ENCODE results near the gene CDK14. TPM values are rescaled to one million over a fixed set of nuclear protein-coding genes. Genes with fewer than 3 reads are reported as not detected.

CDK14 gene
- total and polyA plus RNA-seq, 4 donors, result 4.2 to 12.4 (median 7.4) TPM

DNA sequence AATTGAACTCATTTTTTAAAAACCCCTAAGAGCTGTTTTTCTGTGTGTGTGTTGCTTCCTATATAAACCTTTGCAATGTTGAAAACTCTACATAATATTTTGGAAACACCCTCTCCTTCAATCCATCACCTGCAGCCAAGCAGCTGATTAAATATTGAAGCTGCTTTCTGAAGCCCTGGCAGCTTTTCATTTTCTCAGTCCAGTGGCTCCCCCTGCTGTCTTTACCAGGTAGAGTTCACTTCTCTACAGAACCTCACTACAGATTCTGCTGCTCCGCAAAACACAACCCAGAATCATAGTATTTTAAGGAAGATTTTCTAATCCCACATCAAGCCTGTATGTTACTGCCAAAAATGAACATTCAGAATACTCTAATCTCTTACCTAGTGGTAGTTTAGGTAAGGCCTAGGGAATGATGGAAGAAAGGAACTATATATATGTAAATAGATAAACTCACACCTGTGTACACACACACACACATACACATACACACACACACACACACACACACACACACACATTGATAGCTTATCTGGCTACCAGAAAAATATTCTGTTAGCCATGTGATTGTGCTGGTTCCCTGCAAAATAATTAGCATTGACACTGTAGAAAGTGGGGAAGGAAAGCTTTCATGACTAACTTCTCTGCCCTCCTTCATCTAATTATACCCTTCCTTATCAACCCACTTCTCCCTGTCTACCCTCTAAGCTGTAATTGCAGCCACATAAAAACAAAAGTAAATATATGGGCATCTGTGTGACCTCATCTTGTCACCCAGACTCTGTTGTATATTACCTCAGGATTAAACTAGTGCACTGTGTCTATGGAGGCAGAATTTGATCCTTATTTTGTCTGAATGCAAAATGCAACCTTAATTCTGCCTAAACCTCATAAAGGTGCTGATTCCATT lies 438.6 kb downstream of the CDK14 start:
- H3K36me3 ChIP-seq (ENCODE audit: control insufficient read depth in 4 of 4, insufficient read depth in 3 of 4, low read depth in 1 of 4, low read length in 3 of 4), result no peaks in the 10 kb centered on the region
- no peaks in the 10 kb centered on the region for H3K4me1 ChIP-seq (ENCODE audit: control insufficient read depth in 4 of 4, insufficient read depth in 4 of 4, low read length in 3 of 4)
- DNase-seq (ENCODE audit: low spot score), result peak; percentile 44
- no peaks in the 10 kb centered on the region for H3K27me3 ChIP-seq (ENCODE audit: control insufficient read depth in 4 of 4, insufficient read depth in 4 of 4, low read length in 3 of 4)
- no peaks in the 10 kb centered on the region for H3K9me3 ChIP-seq (ENCODE audit: control insufficient read depth in 4 of 4, low read length in 3 of 4)
- no peak overlapping the region for H3K9ac ChIP-seq (ENCODE audit: low read depth in 1 of 2, low read length in 2 of 2)
- no peak overlapping the region for H3K27ac ChIP-seq (ENCODE audit: low read depth in 1 of 2, low read length in 2 of 2)
- no peak overlapping the region for H3K4me3 ChIP-seq (ENCODE audit: low read depth in 1 of 3, low read length in 3 of 3)
- 50% methylated on average over 1 of the region's 1 CpG for WGBS
- TF ChIP-seq JUND (IDR thresholded peaks at IDR 0.05), result no peak
- peak; percentile 91 to 94 for TF ChIP-seq RAD21 (IDR thresholded peaks at IDR 0.05)
- no peak for TF ChIP-seq TAF1 (conservative IDR thresholded peaks at IDR 0.05)
- TF ChIP-seq, protein P1, sequence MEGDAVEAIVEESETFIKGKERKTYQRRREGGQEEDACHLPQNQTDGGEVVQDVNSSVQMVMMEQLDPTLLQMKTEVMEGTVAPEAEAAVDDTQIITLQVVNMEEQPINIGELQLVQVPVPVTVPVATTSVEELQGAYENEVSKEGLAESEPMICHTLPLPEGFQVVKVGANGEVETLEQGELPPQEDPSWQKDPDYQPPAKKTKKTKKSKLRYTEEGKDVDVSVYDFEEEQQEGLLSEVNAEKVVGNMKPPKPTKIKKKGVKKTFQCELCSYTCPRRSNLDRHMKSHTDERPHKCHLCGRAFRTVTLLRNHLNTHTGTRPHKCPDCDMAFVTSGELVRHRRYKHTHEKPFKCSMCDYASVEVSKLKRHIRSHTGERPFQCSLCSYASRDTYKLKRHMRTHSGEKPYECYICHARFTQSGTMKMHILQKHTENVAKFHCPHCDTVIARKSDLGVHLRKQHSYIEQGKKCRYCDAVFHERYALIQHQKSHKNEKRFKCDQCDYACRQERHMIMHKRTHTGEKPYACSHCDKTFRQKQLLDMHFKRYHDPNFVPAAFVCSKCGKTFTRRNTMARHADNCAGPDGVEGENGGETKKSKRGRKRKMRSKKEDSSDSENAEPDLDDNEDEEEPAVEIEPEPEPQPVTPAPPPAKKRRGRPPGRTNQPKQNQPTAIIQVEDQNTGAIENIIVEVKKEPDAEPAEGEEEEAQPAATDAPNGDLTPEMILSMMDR (IDR thresholded peaks at IDR 0.05; ENCODE audit: low read depth, low read length, missing input control), result peak; percentile 67
- TF ChIP-seq HNF4A (conservative IDR thresholded peaks at IDR 0.05), result no peak

DNA sequence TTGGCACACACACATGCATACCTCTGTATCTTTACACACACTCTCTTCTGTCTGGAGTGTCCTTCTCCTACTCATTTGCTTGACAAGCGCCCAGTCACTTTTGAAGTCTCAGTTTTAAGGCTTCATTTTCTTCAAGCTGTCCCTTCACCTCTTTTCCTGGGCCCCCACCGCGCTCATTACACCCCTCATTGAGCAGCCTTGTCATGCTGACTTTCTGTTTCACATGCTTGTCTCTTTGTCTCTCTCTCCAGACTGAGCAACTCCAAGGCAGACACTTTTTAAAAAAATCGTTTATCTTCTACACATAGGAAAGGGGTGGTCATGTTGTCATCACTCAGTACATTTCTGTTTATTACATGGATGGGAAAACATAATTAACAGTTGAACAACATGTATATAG lies 442.9 kb downstream of the CDK14 start:
- no peaks in the 10 kb centered on the region for H3K36me3 ChIP-seq (ENCODE audit: control insufficient read depth in 4 of 4, insufficient read depth in 3 of 4, low read depth in 1 of 4, low read length in 3 of 4)
- no peak overlapping the region for H3K4me3 ChIP-seq (ENCODE audit: low read depth in 1 of 3, low read length in 3 of 3)
- WGBS, result 92% methylated on average over 4 of the region's 4 CpGs
- H3K27me3 ChIP-seq (ENCODE audit: control insufficient read depth in 4 of 4, insufficient read depth in 4 of 4, low read length in 3 of 4), result no peaks in the 10 kb centered on the region
- peaks cover 0 to 3% (median 0%) of the 10 kb centered on the region in 4 donors for H3K4me1 ChIP-seq (ENCODE audit: control insufficient read depth in 4 of 4, insufficient read depth in 4 of 4, low read length in 3 of 4)
- no peak for DNase-seq (ENCODE audit: low spot score)
- TF ChIP-seq RAD21 (IDR thresholded peaks at IDR 0.05) (no peak), YY1 (IDR thresholded peaks at IDR 0.05) (no peak), HNF4G (IDR thresholded peaks at IDR 0.05) (no peak), JUND (IDR thresholded peaks at IDR 0.05) (no peak), RXRA (IDR thresholded peaks at IDR 0.05) (no peak), TAF1 (conservative IDR thresholded peaks at IDR 0.05) (no peak), NR2F2 (IDR thresholded peaks at IDR 0.05) (no peak), FOXA2 (IDR thresholded peaks at IDR 0.05) (no peak), EGR1 (IDR thresholded peaks at IDR 0.05; ENCODE audit: low read depth in 2 of 2) (no peak), ZBTB33 (IDR thresholded peaks at IDR 0.05) (no peak), SP1 (IDR thresholded peaks at IDR 0.05) (no peak), GABPA (IDR thresholded peaks at IDR 0.05 in 1 of 2, conservative IDR thresholded peaks at IDR 0.05 in 1 of 2) (no peak), FOXA1 (IDR thresholded peaks at IDR 0.05) (no peak)
- TF ChIP-seq, protein P2, sequence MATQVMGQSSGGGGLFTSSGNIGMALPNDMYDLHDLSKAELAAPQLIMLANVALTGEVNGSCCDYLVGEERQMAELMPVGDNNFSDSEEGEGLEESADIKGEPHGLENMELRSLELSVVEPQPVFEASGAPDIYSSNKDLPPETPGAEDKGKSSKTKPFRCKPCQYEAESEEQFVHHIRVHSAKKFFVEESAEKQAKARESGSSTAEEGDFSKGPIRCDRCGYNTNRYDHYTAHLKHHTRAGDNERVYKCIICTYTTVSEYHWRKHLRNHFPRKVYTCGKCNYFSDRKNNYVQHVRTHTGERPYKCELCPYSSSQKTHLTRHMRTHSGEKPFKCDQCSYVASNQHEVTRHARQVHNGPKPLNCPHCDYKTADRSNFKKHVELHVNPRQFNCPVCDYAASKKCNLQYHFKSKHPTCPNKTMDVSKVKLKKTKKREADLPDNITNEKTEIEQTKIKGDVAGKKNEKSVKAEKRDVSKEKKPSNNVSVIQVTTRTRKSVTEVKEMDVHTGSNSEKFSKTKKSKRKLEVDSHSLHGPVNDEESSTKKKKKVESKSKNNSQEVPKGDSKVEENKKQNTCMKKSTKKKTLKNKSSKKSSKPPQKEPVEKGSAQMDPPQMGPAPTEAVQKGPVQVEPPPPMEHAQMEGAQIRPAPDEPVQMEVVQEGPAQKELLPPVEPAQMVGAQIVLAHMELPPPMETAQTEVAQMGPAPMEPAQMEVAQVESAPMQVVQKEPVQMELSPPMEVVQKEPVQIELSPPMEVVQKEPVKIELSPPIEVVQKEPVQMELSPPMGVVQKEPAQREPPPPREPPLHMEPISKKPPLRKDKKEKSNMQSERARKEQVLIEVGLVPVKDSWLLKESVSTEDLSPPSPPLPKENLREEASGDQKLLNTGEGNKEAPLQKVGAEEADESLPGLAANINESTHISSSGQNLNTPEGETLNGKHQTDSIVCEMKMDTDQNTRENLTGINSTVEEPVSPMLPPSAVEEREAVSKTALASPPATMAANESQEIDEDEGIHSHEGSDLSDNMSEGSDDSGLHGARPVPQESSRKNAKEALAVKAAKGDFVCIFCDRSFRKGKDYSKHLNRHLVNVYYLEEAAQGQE (IDR thresholded peaks at IDR 0.05), result no peak
- TF ChIP-seq, protein P3, sequence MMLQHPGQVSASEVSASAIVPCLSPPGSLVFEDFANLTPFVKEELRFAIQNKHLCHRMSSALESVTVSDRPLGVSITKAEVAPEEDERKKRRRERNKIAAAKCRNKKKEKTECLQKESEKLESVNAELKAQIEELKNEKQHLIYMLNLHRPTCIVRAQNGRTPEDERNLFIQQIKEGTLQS (IDR thresholded peaks at IDR 0.05), result no peak
- TF ChIP-seq, protein P4, sequence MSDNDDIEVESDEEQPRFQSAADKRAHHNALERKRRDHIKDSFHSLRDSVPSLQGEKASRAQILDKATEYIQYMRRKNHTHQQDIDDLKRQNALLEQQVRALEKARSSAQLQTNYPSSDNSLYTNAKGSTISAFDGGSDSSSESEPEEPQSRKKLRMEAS (IDR thresholded peaks at IDR 0.05), result no peak
- TF ChIP-seq, protein P1 (IDR thresholded peaks at IDR 0.05; ENCODE audit: low read depth, low read length, missing input control), result no peak
- no peaks in the 10 kb centered on the region for H3K9me3 ChIP-seq (ENCODE audit: control insufficient read depth in 4 of 4, low read length in 3 of 4)
- no peak overlapping the region for H3K9ac ChIP-seq (ENCODE audit: low read depth in 1 of 2, low read length in 2 of 2)
- no peak overlapping the region for H3K27ac ChIP-seq (ENCODE audit: low read depth in 1 of 2, low read length in 2 of 2)
